Measurements from ENCODE around the gene FKRP. TPM values are rescaled to one million over a fixed set of nuclear protein-coding genes. Genes with fewer than 3 reads are reported as not detected.

The FKRP gene
- total and polyA plus RNA-seq, 2 donors from 2014 or later, result 11.8 to 20.5 TPM

- no peak for FAIRE-seq
These were observed 27.5 kb upstream of the FKRP start for GRCh38 chr19:46718157-46718933.

GRCh38 chr19:46718934-46719622 is 26.8 kb upstream of the FKRP start:
- no peak for FAIRE-seq
- H3K4me3 ChIP-seq (ENCODE audit: low read length in 3 of 3), result no peak overlapping the region
- TF ChIP-seq CTCF (IDR thresholded peaks at IDR 0.05; ENCODE audit: borderline replicate concordance, extremely low read depth, insufficient read depth), result no peak
- intact Hi-C loops (cut with DNase I), result no loop called here
- H3K9ac ChIP-seq (ENCODE audit: low read length in 3 of 3), result no peak overlapping the region
- H3K27me3 ChIP-seq (ENCODE audit: control insufficient read depth, insufficient read depth, low read length), result no peaks in the 10 kb centered on the region
- peak in 1 of 5 donors; percentile 60 for DNase-seq
- no peaks in the 10 kb centered on the region for H3K9me3 ChIP-seq (ENCODE audit: control insufficient read depth in 2 of 3, insufficient read depth in 1 of 3, low read length in 3 of 3)
- peaks cover 0 to 18% (median 14%) of the 10 kb centered on the region in 3 donors for H3K36me3 ChIP-seq (ENCODE audit: control insufficient read depth in 2 of 3, insufficient read depth in 3 of 3, low read length in 3 of 3)
- no peak overlapping the region for H3K27ac ChIP-seq (ENCODE audit: low read depth in 2 of 2, low read length in 2 of 2)
- H3K4me1 ChIP-seq (ENCODE audit: control insufficient read depth in 2 of 3, insufficient read depth in 2 of 3, low read depth in 1 of 3, low read length in 3 of 3), result peaks cover 2 to 15% (median 10%) of the 10 kb centered on the region in 3 donors

More at GRCh38 chr19:46718157-46718933, 27.5 kb upstream of the FKRP start:
- H3K9ac ChIP-seq (ENCODE audit: low read length in 3 of 3), result peak overlapping the region in 1 of 3 donors; percentile 88
- no peak overlapping the region for H3K27ac ChIP-seq (ENCODE audit: low read depth in 2 of 2, low read length in 2 of 2)
- intact Hi-C loops (cut with DNase I), result no loop called here
- TF ChIP-seq CTCF (IDR thresholded peaks at IDR 0.05; ENCODE audit: borderline replicate concordance, extremely low read depth, insufficient read depth), result no peak
- peak in 1 of 5 donors; percentile 53 for DNase-seq
- no peaks in the 10 kb centered on the region for H3K9me3 ChIP-seq (ENCODE audit: control insufficient read depth in 2 of 3, insufficient read depth in 1 of 3, low read length in 3 of 3)
- no peaks in the 10 kb centered on the region for H3K27me3 ChIP-seq (ENCODE audit: control insufficient read depth, insufficient read depth, low read length)
- peak overlapping the region in 1 of 3 donors; percentile 83 for H3K4me3 ChIP-seq (ENCODE audit: low read length in 3 of 3)
- peaks cover 0 to 15% (median 10%) of the 10 kb centered on the region in 3 donors for H3K36me3 ChIP-seq (ENCODE audit: control insufficient read depth in 2 of 3, insufficient read depth in 3 of 3, low read length in 3 of 3)
- H3K4me1 ChIP-seq (ENCODE audit: control insufficient read depth in 2 of 3, insufficient read depth in 2 of 3, low read depth in 1 of 3, low read length in 3 of 3), result peaks cover 2 to 15% (median 10%) of the 10 kb centered on the region in 3 donors

GRCh38 chr19:46719629-46720502 is 26.0 kb upstream of the FKRP start:
- FAIRE-seq, result no peak
- H3K4me1 ChIP-seq (ENCODE audit: control insufficient read depth in 2 of 3, insufficient read depth in 2 of 3, low read depth in 1 of 3, low read length in 3 of 3), result peaks cover 2 to 15% (median 8%) of the 10 kb centered on the region in 3 donors
- H3K4me3 ChIP-seq (ENCODE audit: low read length in 3 of 3), result no peak overlapping the region
- TF ChIP-seq CTCF (IDR thresholded peaks at IDR 0.05; ENCODE audit: borderline replicate concordance, extremely low read depth, insufficient read depth), result no peak
- H3K36me3 ChIP-seq (ENCODE audit: control insufficient read depth in 2 of 3, insufficient read depth in 3 of 3, low read length in 3 of 3), result peaks cover 0 to 25% (median 14%) of the 10 kb centered on the region in 3 donors
- no peak overlapping the region for H3K27ac ChIP-seq (ENCODE audit: low read depth in 2 of 2, low read length in 2 of 2)
- peak in 2 of 5 donors; percentile 35 to 70 for DNase-seq
- H3K9ac ChIP-seq (ENCODE audit: low read length in 3 of 3), result no peak overlapping the region
- intact Hi-C loops (cut with DNase I), result no loop called here
- no peaks in the 10 kb centered on the region for H3K9me3 ChIP-seq (ENCODE audit: control insufficient read depth in 2 of 3, insufficient read depth in 1 of 3, low read length in 3 of 3)
- H3K27me3 ChIP-seq (ENCODE audit: control insufficient read depth, insufficient read depth, low read length), result no peaks in the 10 kb centered on the region
